GM12892 (cell line): ENCODE measurements around the gene TENT4B.

Source experiments
- DNase-seq: peaks from one replicate; pipeline ENCODE4 v3.0.0; 2011; ENCODE audit not compliant: insufficient read length
- FAIRE-seq: peaks from 2 replicates; lab custom pipeline; 2011; peaks lifted over from hg19 to GRCh38; lab: Jason Lieb, UNC
- POLR2A ChIP-seq: IDR thresholded peaks from 2 replicates; pipeline ENCODE4 v1.6.1; 2011; ENCODE audit warnings: low read depth, low read length, control low read depth
- POLR2AphosphoS5 ChIP-seq: IDR thresholded peaks from 2 replicates; pipeline ENCODE4 v1.6.1; 2011; ENCODE audit warnings: low read depth, low read length, control low read depth
- TAF1 ChIP-seq: IDR thresholded peaks from 2 replicates; pipeline ENCODE4 v1.6.1; 2011; ENCODE audit warnings: low read depth, mild to moderate bottlenecking, control low read depth, low read length, borderline replicate concordance

The TENT4B gene

DNA sequence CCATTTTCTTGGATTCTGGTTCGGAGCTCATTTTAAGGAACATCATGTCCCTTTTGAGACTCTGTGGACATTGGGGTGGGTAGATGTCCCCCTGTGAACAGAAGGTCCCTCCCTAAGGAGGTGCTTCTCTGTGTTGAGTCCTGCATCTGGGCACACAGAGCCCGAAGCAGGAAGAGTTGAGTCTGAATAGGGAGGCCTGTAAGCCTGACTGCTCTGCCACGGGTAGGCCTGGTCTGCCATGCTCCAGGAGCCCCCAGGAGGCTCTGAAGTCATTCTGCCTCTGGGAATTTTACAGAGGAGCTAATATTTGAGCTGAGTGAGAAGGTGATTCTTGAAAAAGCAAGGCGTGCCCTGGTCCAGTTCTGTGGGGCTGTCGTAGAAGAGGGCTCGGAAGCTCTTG, 50.6 kb downstream of the TENT4B start:
- no peak for TF ChIP-seq POLR2A
- TF ChIP-seq POLR2AphosphoS5, result no peak
- no peak for TF ChIP-seq TAF1
- no peak for FAIRE-seq
- DNase-seq, result no peak

- FAIRE-seq, result no peak
- TF ChIP-seq TAF1 (no peak), POLR2AphosphoS5 (no peak), POLR2A (no peak)
- DNase-seq, result no peak
Observed at GRCh38 chr16:50204453-50205108, 51.5 kb downstream of the TENT4B start.

- DNase-seq (no peak), FAIRE-seq (no peak)
- TF ChIP-seq POLR2A (no peak), POLR2AphosphoS5 (no peak), TAF1 (no peak)
Observed at GRCh38 chr16:50207652-50208051, 54.5 kb downstream of the TENT4B start.

GRCh38 chr16:50208460-50208931, 55.4 kb downstream of the TENT4B start:
- no peak for FAIRE-seq
- no peak for DNase-seq
- TF ChIP-seq POLR2AphosphoS5 (no peak), POLR2A (no peak), TAF1 (no peak)

GRCh38 chr16:50209546-50210265, 56.6 kb downstream of the TENT4B start:
- FAIRE-seq, result no peak
- TF ChIP-seq TAF1 (no peak), POLR2AphosphoS5 (no peak), POLR2A (no peak)
- no peak for DNase-seq

GRCh38 chr16:50210266-50211038, 57.3 kb downstream of the TENT4B start:
- TF ChIP-seq POLR2AphosphoS5 (no peak), POLR2A (no peak), TAF1 (no peak)
- FAIRE-seq, result peak; percentile 68
- DNase-seq, result peak; percentile 25

DNA sequence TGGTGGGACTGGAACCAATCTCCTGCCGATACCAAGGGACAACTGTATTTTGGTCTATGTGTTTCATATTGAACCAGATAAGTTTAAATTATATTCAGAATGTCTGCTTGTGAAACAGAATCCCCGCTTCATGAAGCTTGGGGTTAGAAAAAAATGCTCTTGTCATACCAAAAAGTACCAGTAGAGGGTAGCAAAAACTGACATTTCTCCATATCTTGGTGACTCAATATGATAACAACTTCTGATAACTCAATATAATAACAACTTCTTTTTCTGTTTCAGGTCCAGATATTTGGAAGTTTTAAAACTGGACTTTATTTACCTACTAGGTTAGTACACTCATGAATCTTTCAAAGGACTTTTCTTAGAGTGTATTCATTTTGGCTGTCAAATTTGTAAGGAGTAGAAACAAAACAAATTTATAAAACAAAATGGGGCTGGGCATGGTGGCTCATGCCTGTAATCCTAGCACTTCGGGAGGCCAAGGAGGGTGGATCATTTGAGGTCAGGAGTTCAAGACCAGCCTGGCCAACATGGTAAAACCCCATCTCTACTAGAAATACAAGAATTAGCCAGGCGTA, 60.9 kb downstream of the TENT4B start:
- no peak for DNase-seq

GRCh38 chr16:50215680-50216079, 62.6 kb downstream of the TENT4B start:
- no peak for DNase-seq
- no peak for FAIRE-seq
- TF ChIP-seq POLR2AphosphoS5 (no peak), POLR2A (no peak), TAF1 (no peak)

More for the DNA sequence above, 60.9 kb downstream of the TENT4B start:
- TF ChIP-seq POLR2A (no peak), TAF1 (no peak), POLR2AphosphoS5 (no peak)
- no peak for FAIRE-seq

DNA sequence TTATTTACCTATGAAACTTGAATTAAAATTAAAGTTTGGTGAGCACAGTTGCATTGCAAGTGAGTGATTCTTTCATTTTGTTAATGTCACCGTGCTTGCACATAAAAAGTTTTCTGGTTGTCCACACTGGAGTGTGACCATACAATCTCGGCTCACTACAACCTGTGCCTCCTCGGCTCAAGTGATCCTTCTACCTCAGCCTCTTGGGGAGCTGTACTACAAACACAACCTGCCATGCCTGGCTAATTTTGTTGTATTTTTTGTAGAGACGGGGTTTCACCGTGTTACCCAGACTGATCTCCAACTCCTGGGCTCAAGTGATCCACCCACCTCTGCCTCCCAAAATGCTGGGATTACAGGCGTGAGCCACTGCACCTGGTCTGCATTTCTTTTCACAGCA, 63.1 kb downstream of the TENT4B start:
- FAIRE-seq (no peak), DNase-seq (no peak)
- TF ChIP-seq TAF1, result no peak
- TF ChIP-seq POLR2A, result no peak
- TF ChIP-seq POLR2AphosphoS5, result no peak

DNA sequence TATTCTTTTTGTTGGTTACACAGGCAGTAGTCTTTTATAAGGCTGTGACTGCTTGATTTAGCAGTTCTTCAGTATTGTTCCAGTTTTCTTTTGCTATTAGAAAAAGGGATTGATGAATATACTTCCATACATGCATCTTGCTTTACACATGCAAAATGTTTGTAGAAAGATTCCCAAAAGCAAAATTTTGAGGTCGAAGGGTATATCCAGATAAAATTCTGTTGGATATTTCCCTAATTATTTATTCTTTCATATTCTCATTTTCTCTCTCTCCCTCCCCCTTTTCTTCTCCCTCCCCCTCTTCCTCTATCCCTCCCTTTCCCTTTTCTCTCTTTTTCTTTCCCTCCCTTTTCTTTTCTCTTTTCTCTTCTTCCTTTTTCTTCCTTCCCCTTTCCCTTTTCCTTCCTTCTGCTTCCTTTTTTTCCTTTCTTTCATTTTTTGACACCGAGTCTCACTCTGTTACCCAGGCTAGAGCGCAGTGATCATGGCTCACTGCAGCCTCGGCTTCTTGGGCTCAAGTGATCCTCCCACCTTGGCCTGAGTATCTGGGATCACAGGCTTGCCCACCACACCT, 66.4 kb downstream of the TENT4B start:
- FAIRE-seq (no peak), DNase-seq (no peak)
- no peak for TF ChIP-seq TAF1
- TF ChIP-seq POLR2A, result no peak
- TF ChIP-seq POLR2AphosphoS5, result no peak

DNA sequence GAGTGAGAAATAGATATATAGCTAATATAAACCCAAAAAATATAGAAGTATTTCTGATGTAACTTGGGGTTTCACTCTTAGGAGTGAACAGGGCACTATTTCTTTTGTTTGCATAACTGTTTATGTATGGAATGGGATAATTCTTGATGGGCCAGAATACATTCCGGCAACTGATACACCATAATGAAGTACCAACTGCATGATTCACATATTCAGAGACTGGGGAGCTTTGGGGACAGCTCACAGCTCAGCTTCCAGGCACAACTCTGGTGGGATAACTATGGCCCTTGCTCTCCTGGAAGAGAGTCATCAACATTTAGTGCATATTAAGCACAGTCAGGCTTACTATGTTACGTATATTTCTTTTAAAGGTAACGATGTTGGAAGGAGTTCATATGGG, 71.2 kb downstream of the TENT4B start:
- DNase-seq (no peak), FAIRE-seq (no peak)

More for the DNA sequence above, 71.2 kb downstream of the TENT4B start:
- no peak for TF ChIP-seq POLR2AphosphoS5
- no peak for TF ChIP-seq POLR2A
- no peak for TF ChIP-seq TAF1
